HUES6 (cell line): ENCODE measurements around the gene GALNT7.
"Not testable (repeated sequence)": the region's sequence is repeated elsewhere in the genome, so short reads cannot be mapped to it uniquely, and the experiment has no call there.

Source experiments
- H3K27ac ChIP-seq: 2 replicates; pipeline ENCODE4 v1.7.0; 2013; ENCODE audit warnings: low read depth, mild to moderate bottlenecking, low read length, inconsistent platforms
- H3K27me3 ChIP-seq: 2 replicates; pipeline ENCODE4 v1.6.1; 2013; ENCODE audit warnings: low read length; ENCODE audit not compliant: control insufficient read depth, insufficient read depth
- H3K36me3 ChIP-seq: 2 replicates; pipeline ENCODE4 v1.6.1; 2013; ENCODE audit warnings: low read length; ENCODE audit not compliant: control insufficient read depth, insufficient read depth
- H3K4me1 ChIP-seq: 2 replicates; pipeline ENCODE4 v1.6.1; 2013; ENCODE audit warnings: low read length; ENCODE audit not compliant: control insufficient read depth, insufficient read depth
- H3K4me3 ChIP-seq: 2 replicates; pipeline ENCODE4 v1.5.1; 2013; ENCODE audit warnings: low read depth, low read length
- H3K9ac ChIP-seq: one replicate; pipeline ENCODE4 v1.6.1; 2013; ENCODE audit warnings: mild to moderate bottlenecking, low read length
- H3K9me3 ChIP-seq: 2 replicates; pipeline ENCODE4 v1.6.1; 2013; ENCODE audit warnings: low read depth, low read length; ENCODE audit not compliant: control insufficient read depth, insufficient read depth

GALNT7 gene, protein sequence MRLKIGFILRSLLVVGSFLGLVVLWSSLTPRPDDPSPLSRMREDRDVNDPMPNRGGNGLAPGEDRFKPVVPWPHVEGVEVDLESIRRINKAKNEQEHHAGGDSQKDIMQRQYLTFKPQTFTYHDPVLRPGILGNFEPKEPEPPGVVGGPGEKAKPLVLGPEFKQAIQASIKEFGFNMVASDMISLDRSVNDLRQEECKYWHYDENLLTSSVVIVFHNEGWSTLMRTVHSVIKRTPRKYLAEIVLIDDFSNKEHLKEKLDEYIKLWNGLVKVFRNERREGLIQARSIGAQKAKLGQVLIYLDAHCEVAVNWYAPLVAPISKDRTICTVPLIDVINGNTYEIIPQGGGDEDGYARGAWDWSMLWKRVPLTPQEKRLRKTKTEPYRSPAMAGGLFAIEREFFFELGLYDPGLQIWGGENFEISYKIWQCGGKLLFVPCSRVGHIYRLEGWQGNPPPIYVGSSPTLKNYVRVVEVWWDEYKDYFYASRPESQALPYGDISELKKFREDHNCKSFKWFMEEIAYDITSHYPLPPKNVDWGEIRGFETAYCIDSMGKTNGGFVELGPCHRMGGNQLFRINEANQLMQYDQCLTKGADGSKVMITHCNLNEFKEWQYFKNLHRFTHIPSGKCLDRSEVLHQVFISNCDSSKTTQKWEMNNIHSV

GRCh38 chr4:173168396-173169177, at the start of gene GALNT7:
GALNT7 (plus strand) TSS chr4:173168811; CDS start chr4:173168836, 25 bp downstream.
- Histone ChIP-seq H3K4me3 (peak within 1 kb of the TSS; percentile 89), H3K36me3 (peaks cover 11% of the 10 kb centered on the region), H3K27me3 (no peaks in the 10 kb centered on the region), H3K9ac (peak within 1 kb of the TSS; percentile 89), H3K4me1 (peaks cover 34% of the 10 kb centered on the region), H3K9me3 (no peaks in the 10 kb centered on the region), H3K27ac (peak within 1 kb of the TSS; percentile 81)

GRCh38 chr4:173118819-173119218, 49.8 kb upstream of the GALNT7 start:
- not testable (repeated sequence) for H3K27ac ChIP-seq, H3K4me1 ChIP-seq, H3K9me3 ChIP-seq, H3K4me3 ChIP-seq, H3K9ac ChIP-seq, H3K27me3 ChIP-seq, H3K36me3 ChIP-seq

- Histone ChIP-seq H3K9me3 (no peaks in the 10 kb centered on the region), H3K27me3 (no peaks in the 10 kb centered on the region), H3K36me3 (no peaks in the 10 kb centered on the region), H3K9ac (no peak overlapping the region), H3K27ac (no peak overlapping the region), H3K4me3 (no peak overlapping the region), H3K4me1 (peaks cover 3% of the 10 kb centered on the region; the same call in 1 of the 2 replicates)
Measured at GRCh38 chr4:173119818-173120217, 48.8 kb upstream of the GALNT7 start.

GRCh38 chr4:173121076-173121561, 47.5 kb upstream of the GALNT7 start:
- Histone ChIP-seq H3K36me3 (no peaks in the 10 kb centered on the region), H3K27ac (no peak overlapping the region), H3K9me3 (no peaks in the 10 kb centered on the region), H3K9ac (no peak overlapping the region), H3K4me1 (peaks cover 3% of the 10 kb centered on the region; the same call in 1 of the 2 replicates), H3K4me3 (no peak overlapping the region), H3K27me3 (no peaks in the 10 kb centered on the region)

GRCh38 chr4:173124209-173124865, 44.3 kb upstream of the GALNT7 start:
- Histone ChIP-seq H3K4me1 (peaks cover 3% of the 10 kb centered on the region; the same call in 1 of the 2 replicates), H3K36me3 (no peaks in the 10 kb centered on the region), H3K9ac (no peak overlapping the region), H3K9me3 (no peaks in the 10 kb centered on the region), H3K27ac (no peak overlapping the region), H3K4me3 (no peak overlapping the region), H3K27me3 (no peaks in the 10 kb centered on the region)

DNA sequence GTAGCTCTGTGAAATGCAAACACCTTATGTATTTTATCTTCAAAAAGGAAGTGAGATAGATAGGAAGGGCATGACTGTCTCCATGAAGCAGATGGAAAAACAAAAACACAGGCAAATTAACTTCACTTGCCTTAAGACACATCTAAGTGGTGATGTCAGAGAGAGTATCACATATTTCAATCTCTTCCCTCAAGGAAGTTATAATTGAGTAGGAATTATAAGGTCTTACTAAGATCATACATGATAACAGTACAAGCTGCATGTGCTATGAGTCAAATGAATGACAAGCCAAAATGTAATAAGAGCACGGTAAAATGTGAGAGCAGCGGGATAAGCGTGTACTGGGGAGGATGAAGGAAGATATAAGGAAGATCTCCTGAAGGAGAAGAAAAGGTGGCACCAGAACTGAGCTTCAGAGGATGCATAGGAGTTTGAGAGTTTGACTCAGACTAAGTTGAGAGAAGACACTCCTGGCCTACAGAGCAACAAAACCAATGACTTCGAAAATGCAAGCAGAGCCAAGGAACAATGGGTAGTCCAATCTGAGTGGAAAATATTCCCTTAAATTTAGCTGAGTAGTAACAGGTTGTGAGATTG, 43.3 kb upstream of the GALNT7 start:
- Histone ChIP-seq H3K4me1 (peaks cover 3% of the 10 kb centered on the region; the same call in 1 of the 2 replicates), H3K27me3 (no peaks in the 10 kb centered on the region), H3K9ac (no peak overlapping the region), H3K9me3 (no peaks in the 10 kb centered on the region), H3K36me3 (no peaks in the 10 kb centered on the region), H3K4me3 (no peak overlapping the region), H3K27ac (no peak overlapping the region)

- no peak overlapping the region for H3K27ac ChIP-seq
- H3K9ac ChIP-seq: no peak overlapping the region
Measured at GRCh38 chr4:173128199-173128890, 40.3 kb upstream of the GALNT7 start.

DNA sequence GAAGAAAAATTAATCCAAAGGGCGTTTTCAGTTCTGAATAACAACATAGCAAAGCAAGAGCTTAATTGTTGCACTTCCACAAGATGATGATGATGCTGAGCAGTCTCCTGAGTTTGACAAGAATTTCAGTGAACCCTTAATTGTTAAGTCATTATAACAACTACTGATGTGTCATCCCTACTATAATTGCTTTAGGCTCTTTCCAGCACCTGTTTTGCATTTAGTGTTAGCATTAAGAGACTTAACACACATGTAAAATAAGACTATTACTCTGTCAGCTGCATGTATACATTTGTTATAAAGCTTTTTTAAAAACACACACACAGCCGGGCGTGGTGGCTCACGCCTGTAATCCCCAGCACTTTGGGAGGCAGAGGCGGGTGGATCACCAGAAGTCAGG, 37.9 kb upstream of the GALNT7 start:
- Histone ChIP-seq H3K36me3 (no peaks in the 10 kb centered on the region), H3K27me3 (no peaks in the 10 kb centered on the region), H3K4me1 (no peaks in the 10 kb centered on the region), H3K9me3 (no peaks in the 10 kb centered on the region), H3K4me3 (no peak overlapping the region), H3K9ac (no peak overlapping the region), H3K27ac (no peak overlapping the region)

More at GRCh38 chr4:173128199-173128890, 40.3 kb upstream of the GALNT7 start:
- Histone ChIP-seq H3K36me3 (no peaks in the 10 kb centered on the region), H3K4me3 (no peak overlapping the region), H3K27me3 (no peaks in the 10 kb centered on the region), H3K4me1 (no peaks in the 10 kb centered on the region), H3K9me3 (no peaks in the 10 kb centered on the region)

- Histone ChIP-seq H3K27ac (no peak overlapping the region), H3K27me3 (no peaks in the 10 kb centered on the region), H3K9me3 (no peaks in the 10 kb centered on the region), H3K4me1 (no peaks in the 10 kb centered on the region), H3K9ac (no peak overlapping the region), H3K4me3 (no peak overlapping the region), H3K36me3 (no peaks in the 10 kb centered on the region)
Measured at GRCh38 chr4:173134426-173134825, 34.2 kb upstream of the GALNT7 start.
